Tibial nerve (tissue), 4 donors: ENCODE data around the gene CD302.

ENCODE experiments used
- CTCF ChIP-seq, 5 experiments: fragments of 200-600 bp in 3 of 5; fragments of 450-650 bp in 2 of 5; sonication (generic) in 3 of 5; IDR thresholded peaks; one replicate each; pipeline ENCODE4 v1.5.1; 2016 to 2019; ENCODE audit warnings: antibody characterized with exemption in 5 of 5, mild to moderate bottlenecking in 3 of 5, moderate library complexity in 2 of 5
- EP300 ChIP-seq, 2 donors: sonication (generic); formaldehyde crosslinking; IDR thresholded peaks; one replicate each; pipeline ENCODE4 v1.6.1; 2017; ENCODE audit warnings: antibody characterized with exemption in 2 of 2, mild to moderate bottlenecking in 1 of 2
- POLR2A ChIP-seq, 2 donors: fragments of 450-650 bp; IDR thresholded peaks; one replicate each; pipeline ENCODE4 v1.6.1; 2017; ENCODE audit warnings: antibody characterized with exemption in 2 of 2, mild to moderate bottlenecking in 2 of 2, moderate library complexity in 2 of 2

- TF ChIP-seq CTCF (IDR thresholded peaks at IDR 0.05) (no peak), POLR2A (IDR thresholded peaks at IDR 0.05) (no peak), EP300 (IDR thresholded peaks at IDR 0.05) (no peak)
These were observed 1.9 kb downstream of the CD302 start for GRCh38 chr2:159795841-159796690.
